Uterus (tissue), 4 donors: ENCODE measurements around the gene MRPL1. TPM values are rescaled to one million over a fixed set of nuclear protein-coding genes. Genes with fewer than 3 reads are reported as not detected.

ENCODE experiments used
- DNase-seq, 2 donors: peaks; one replicate each; pipeline ENCODE4 v3.0.0-alpha.2; 2019 to 2020
- H3K27ac ChIP-seq, 2 donors: fragments of 200-600 bp; sonication (generic); 1 replicate in 1 of 2; 2 replicates in 1 of 2; pipeline ENCODE4 v1.5.1; 2016 to 2018
- H3K27me3 ChIP-seq, 2 donors: fragments of 200-600 bp; sonication (generic); one replicate each; pipeline ENCODE4 v1.5.1; 2018 to 2019; ENCODE audit warnings: control low read depth in 1 of 2
- H3K36me3 ChIP-seq, 2 donors: fragments of 200-600 bp; sonication (generic); one replicate each; pipeline ENCODE4 v1.5.1; 2019; ENCODE audit warnings: control low read depth in 1 of 2
- H3K4me1 ChIP-seq, 2 donors: fragments of 200-600 bp; sonication (generic); one replicate each; pipeline ENCODE4 v1.5.1; 2018 to 2019; ENCODE audit warnings: control low read depth in 1 of 2
- H3K4me3 ChIP-seq, 2 donors: fragments of 200-600 bp; sonication (generic); 1 replicate in 1 of 2; 2 replicates in 1 of 2; pipeline ENCODE4 v1.5.1; 2018 to 2019; ENCODE audit warnings: mild to moderate bottlenecking in 1 of 2
- H3K9me3 ChIP-seq, 2 donors: fragments of 200-600 bp; sonication (generic); one replicate each; pipeline ENCODE4 v1.5.1; 2019; ENCODE audit warnings: control low read depth in 1 of 2
- CTCF ChIP-seq, 4 experiments: fragments of 200-600 bp in 2 of 4; fragments of 450-650 bp in 2 of 4; sonication (generic) in 2 of 4; IDR thresholded peaks; one replicate each; pipeline ENCODE4 v1.5.1; 2016 to 2019; ENCODE audit warnings: antibody characterized with exemption in 4 of 4, mild to moderate bottlenecking in 2 of 4, moderate library complexity in 1 of 4
- POLR2A ChIP-seq, 2 donors: fragments of 450-650 bp; IDR thresholded peaks; one replicate each; pipeline ENCODE4 v1.6.1; 2016; ENCODE audit warnings: antibody characterized with exemption in 2 of 2, mild to moderate bottlenecking in 1 of 2, moderate library complexity in 1 of 2
- intact Hi-C: fragments of 100-400 bp; cut with DNase I; formaldehyde crosslinking; loops from one replicate; pipeline ENCODE4 v1.15.1; 2023; ENCODE audit warnings: low total_unique reads
- small RNA-seq: library from RNA; depleted of rRNA; stranded (forward); fragments of <200 nt; gene quantifications from one replicate; pipeline ENCODE3, GENCODE V24; 2016
- total RNA-seq, 4 donors: library from RNA; depleted of rRNA in 3 of 4; stranded (reverse); fragments of >200 nt in 3 of 4; gene quantifications; one replicate each; pipeline versions ENCODE4 v1.1.0 to v1.2.4, GENCODE V29; 2014 to 2023
- donor health status: DM: yes; HTN: yes; CAD: no.

Gene MRPL1
- total RNA-seq, 4 donors from 2014 or later: 15.1 to 75.9 (median 34.8) TPM

GRCh38 chr4:78002260-78002659 is 139.6 kb downstream of the MRPL1 start:
- H3K4me1 ChIP-seq: no peaks in the 10 kb centered on the region
- no peaks in the 10 kb centered on the region for H3K27me3 ChIP-seq
- TF ChIP-seq CTCF (IDR thresholded peaks at IDR 0.05): no peak
- TF ChIP-seq POLR2A (IDR thresholded peaks at IDR 0.05): no peak
- DNase-seq: no peak
- H3K36me3 ChIP-seq: no peaks in the 10 kb centered on the region
- intact Hi-C loops: no loop called here
- no peak overlapping the region for H3K4me3 ChIP-seq
- no peaks in the 10 kb centered on the region for H3K9me3 ChIP-seq
- H3K27ac ChIP-seq: no peak overlapping the region

Small RNA genes lying within 50 kb of the gene (small RNA-seq; reads per million reads assigned to genes)
- not detected for gene AC112225.1

Other genes with a start within 250 kb of the MRPL1 start
- gene CNOT6L, start 43.5 kb upstream of the MRPL1 start, total RNA-seq: 10 to 100 TPM in 3 of 4 donors, 1 to 10 TPM in 1; 6.7 to 63.2 (median 45.9) TPM
- 10 to 100 TPM in 1 of 4 donors, 1 to 10 TPM in 3; 1.0 to 32.5 (median 3.3) TPM for gene FRAS1, start 194.5 kb downstream of the MRPL1 start, total RNA-seq